ENCODE measurements around the gene LRRC71.

- TF ChIP-seq CTCF (tag by site-specific recombination; IDR thresholded peaks at IDR 0.05) (no peak), TRIM28 (IDR thresholded peaks at IDR 0.05; ENCODE audit: borderline replicate concordance, low read length) (no peak), TCF7L2 (IDR thresholded peaks at IDR 0.05; ENCODE audit: borderline replicate concordance, low read depth, low read length) (no peak), REST (tag by site-specific recombination; IDR thresholded peaks at IDR 0.05) (no peak), HIC1 (tag by site-specific recombination; IDR thresholded peaks at IDR 0.05) (no peak), ATF2 (tag by site-specific recombination; IDR thresholded peaks at IDR 0.05; ENCODE audit: low read depth) (no peak)
These were observed 15.3 kb upstream of the LRRC71 start for GRCh38 chr1:156905176-156905575.
